GM19468 (cell line): ENCODE results near the gene AGAP1.

ENCODE experiments used
- ATAC-seq: cut with Tn5 transposase; IDR thresholded peaks from one replicate; pipeline ENCODE4 v1.9.1; 2021; ENCODE audit warnings: mild to moderate bottlenecking, moderate library complexity, moderate number of reproducible peaks; ENCODE audit not compliant: unreplicated experiment; ENCODE audit errors: extremely low read depth

AGAP1 gene

GRCh38 chr2:236171181-236171679 lies 677.4 kb downstream of the AGAP1 start:
- ATAC-seq, result no peak

GRCh38 chr2:236171680-236172254 lies 677.9 kb downstream of the AGAP1 start:
- ATAC-seq, result no peak

GRCh38 chr2:236172255-236173035 lies 678.6 kb downstream of the AGAP1 start:
- no peak for ATAC-seq

- no peak for ATAC-seq
These were observed 679.3 kb downstream of the AGAP1 start for GRCh38 chr2:236173036-236173728.

GRCh38 chr2:236173729-236174607 lies 680.1 kb downstream of the AGAP1 start:
- ATAC-seq, result no peak

GRCh38 chr2:236175548-236176150 lies 681.8 kb downstream of the AGAP1 start:
- ATAC-seq, result no peak

GRCh38 chr2:236176417-236176816 lies 682.6 kb downstream of the AGAP1 start:
- no peak for ATAC-seq

- ATAC-seq, result no peak
These were observed 683.1 kb downstream of the AGAP1 start for GRCh38 chr2:236176951-236177350.

GRCh38 chr2:236177604-236177966 lies 683.7 kb downstream of the AGAP1 start:
- ATAC-seq, result no peak

- no peak for ATAC-seq
These were observed 684.4 kb downstream of the AGAP1 start for GRCh38 chr2:236177967-236178889.

- no peak for ATAC-seq
These were observed 685.0 kb downstream of the AGAP1 start for GRCh38 chr2:236178890-236179235.

- ATAC-seq, result no peak
These were observed 685.6 kb downstream of the AGAP1 start for GRCh38 chr2:236179236-236180075.

- ATAC-seq, result no peak
These were observed 686.4 kb downstream of the AGAP1 start for GRCh38 chr2:236180076-236180816.

GRCh38 chr2:236180831-236181453 lies 687.1 kb downstream of the AGAP1 start:
- no peak for ATAC-seq
